Measurements from ENCODE around the gene SLC27A4.

GRCh38 chr9:128337936-128338335 is 2.4 kb upstream of the SLC27A4 start:
- no peak for TF ChIP-seq EZH2 (IDR thresholded peaks at IDR 0.05; ENCODE audit: borderline replicate concordance, low read length)
- TF ChIP-seq, protein P1, sequence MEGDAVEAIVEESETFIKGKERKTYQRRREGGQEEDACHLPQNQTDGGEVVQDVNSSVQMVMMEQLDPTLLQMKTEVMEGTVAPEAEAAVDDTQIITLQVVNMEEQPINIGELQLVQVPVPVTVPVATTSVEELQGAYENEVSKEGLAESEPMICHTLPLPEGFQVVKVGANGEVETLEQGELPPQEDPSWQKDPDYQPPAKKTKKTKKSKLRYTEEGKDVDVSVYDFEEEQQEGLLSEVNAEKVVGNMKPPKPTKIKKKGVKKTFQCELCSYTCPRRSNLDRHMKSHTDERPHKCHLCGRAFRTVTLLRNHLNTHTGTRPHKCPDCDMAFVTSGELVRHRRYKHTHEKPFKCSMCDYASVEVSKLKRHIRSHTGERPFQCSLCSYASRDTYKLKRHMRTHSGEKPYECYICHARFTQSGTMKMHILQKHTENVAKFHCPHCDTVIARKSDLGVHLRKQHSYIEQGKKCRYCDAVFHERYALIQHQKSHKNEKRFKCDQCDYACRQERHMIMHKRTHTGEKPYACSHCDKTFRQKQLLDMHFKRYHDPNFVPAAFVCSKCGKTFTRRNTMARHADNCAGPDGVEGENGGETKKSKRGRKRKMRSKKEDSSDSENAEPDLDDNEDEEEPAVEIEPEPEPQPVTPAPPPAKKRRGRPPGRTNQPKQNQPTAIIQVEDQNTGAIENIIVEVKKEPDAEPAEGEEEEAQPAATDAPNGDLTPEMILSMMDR (conservative IDR thresholded peaks at IDR 0.05 in 1 of 2, IDR thresholded peaks at IDR 0.05 in 1 of 2; ENCODE audit: extremely low read depth in 1 of 2, insufficient read depth in 1 of 2, low read depth in 1 of 2, low read length in 2 of 2): no peak
